Ascending aorta (tissue), 2 donors: ENCODE data around the gene CYP4F3. TPM values are rescaled to one million over a fixed set of nuclear protein-coding genes. Genes with fewer than 3 reads are reported as not detected.

Experiments
- DNase-seq, 2 donors: peaks; one replicate each; pipeline ENCODE4 v3.0.0-alpha.2; 2019; ENCODE audit warnings: low spot score in 2 of 2
- H3K27ac ChIP-seq, 2 donors: fragments of 200-600 bp; sonication (generic); one replicate each; pipeline ENCODE4 v1.5.1; 2016 to 2017; ENCODE audit warnings: mild to moderate bottlenecking in 1 of 2
- H3K27me3 ChIP-seq: fragments of 200-600 bp; sonication (generic); one replicate; pipeline ENCODE4 v1.5.1; 2017
- H3K36me3 ChIP-seq, 2 donors: fragments of 200-600 bp; sonication (generic); one replicate each; pipeline ENCODE4 v1.5.1; 2016
- H3K4me1 ChIP-seq, 2 donors: fragments of 200-600 bp; sonication (generic); one replicate each; pipeline ENCODE4 v1.5.1; 2016 to 2017; ENCODE audit warnings: mild to moderate bottlenecking in 1 of 2
- H3K4me3 ChIP-seq, 2 donors: fragments of 200-600 bp; sonication (generic); one replicate each; pipeline ENCODE4 v1.5.1; 2016 to 2017; ENCODE audit warnings: mild to moderate bottlenecking in 1 of 2
- H3K9me3 ChIP-seq, 2 donors: fragments of 200-600 bp; sonication (generic); one replicate each; pipeline ENCODE4 v1.5.1; 2016
- intact Hi-C: fragments of 100-400 bp; cut with DNase I; formaldehyde crosslinking; loops from one replicate; pipeline ENCODE4 v1.15.1; 2023
- total RNA-seq: library from RNA; depleted of rRNA; stranded (reverse); fragments of >200 nt; gene quantifications from one replicate; pipeline ENCODE4 v1.1.0, GENCODE V29; 2016
- TF ChIP-seq, protein P1 (sequence below), 3 experiments: fragments of 200-600 bp in 2 of 3; fragments of 450-650 bp in 1 of 3; sonication (generic) in 2 of 3; IDR thresholded peaks; one replicate each; pipeline ENCODE4 v1.5.1; 2016 to 2019; ENCODE audit warnings: antibody characterized with exemption in 3 of 3, mild to moderate bottlenecking in 1 of 3, moderate library complexity in 1 of 3

Gene CYP4F3
- total RNA-seq, 1 donor from 2014 or later: not detected

DNA sequence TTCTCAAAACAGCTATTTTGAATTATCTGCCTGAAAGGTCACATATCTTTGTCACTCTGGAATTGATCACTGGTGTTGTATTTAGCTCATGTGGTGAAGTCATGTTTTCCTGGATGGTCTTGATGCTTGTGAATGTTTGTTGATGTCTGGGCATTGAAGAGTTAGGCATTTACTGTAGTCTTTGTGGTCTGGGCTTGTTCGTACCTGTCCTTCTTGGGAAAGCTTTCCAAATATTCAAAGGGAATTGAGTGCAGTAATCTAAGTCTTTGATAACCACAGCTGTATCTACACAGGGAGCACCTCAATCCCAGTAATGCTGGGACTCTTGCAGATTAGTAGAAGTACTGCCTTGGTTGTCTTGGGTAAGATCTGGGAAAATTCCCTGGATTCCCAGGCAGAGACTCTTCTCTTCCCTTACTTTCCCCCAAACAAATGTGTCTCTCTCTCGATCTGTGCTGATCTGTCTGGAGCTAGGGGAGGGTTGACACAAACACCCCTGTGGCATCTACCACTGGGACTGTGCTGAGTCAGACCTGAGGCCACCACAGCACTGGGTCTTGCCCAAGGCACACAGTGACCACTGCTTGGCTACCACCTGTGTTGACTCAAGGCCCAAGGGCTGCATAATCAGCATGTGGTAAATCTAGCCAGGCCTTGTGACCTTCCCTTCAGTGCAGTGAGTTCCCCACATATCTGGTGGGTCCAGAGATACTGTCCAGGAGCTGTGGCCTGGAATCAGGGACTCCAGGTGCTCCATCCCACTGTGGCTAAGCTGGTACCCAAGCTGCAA is 5.5 kb upstream of the CYP4F3 start:
- Histone ChIP-seq H3K27me3 (no peaks in the 10 kb centered on the region), H3K9me3 (no peaks in the 10 kb centered on the region), H3K4me3 (no peak overlapping the region), H3K36me3 (no peaks in the 10 kb centered on the region), H3K27ac (no peak overlapping the region), H3K4me1 (no peaks in the 10 kb centered on the region)
- DNase-seq: no peak
- TF ChIP-seq, protein P1, sequence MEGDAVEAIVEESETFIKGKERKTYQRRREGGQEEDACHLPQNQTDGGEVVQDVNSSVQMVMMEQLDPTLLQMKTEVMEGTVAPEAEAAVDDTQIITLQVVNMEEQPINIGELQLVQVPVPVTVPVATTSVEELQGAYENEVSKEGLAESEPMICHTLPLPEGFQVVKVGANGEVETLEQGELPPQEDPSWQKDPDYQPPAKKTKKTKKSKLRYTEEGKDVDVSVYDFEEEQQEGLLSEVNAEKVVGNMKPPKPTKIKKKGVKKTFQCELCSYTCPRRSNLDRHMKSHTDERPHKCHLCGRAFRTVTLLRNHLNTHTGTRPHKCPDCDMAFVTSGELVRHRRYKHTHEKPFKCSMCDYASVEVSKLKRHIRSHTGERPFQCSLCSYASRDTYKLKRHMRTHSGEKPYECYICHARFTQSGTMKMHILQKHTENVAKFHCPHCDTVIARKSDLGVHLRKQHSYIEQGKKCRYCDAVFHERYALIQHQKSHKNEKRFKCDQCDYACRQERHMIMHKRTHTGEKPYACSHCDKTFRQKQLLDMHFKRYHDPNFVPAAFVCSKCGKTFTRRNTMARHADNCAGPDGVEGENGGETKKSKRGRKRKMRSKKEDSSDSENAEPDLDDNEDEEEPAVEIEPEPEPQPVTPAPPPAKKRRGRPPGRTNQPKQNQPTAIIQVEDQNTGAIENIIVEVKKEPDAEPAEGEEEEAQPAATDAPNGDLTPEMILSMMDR (IDR thresholded peaks at IDR 0.05): no peak
- intact Hi-C loops: no loop called here

DNA sequence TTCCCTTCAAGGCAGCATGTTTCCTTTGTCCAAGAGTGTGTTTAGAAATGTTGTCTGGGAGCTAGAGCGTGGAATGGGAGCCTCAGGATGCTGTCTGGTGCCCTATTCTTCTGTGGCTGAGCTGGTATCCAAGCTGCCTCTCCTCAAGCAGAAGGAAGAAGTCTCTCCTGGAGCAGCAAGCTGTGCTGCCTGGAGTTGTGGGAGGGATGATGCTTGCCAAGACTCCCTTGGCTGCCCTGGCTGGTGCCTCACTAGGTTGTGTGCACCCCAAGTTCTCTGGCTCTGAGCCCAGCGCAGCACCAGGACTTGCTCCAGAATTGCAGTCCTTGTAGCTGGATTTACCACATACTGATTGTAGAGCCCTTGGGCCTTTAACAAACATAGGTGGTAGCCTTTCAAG is 4.7 kb upstream of the CYP4F3 start:
- TF ChIP-seq, protein P1 (IDR thresholded peaks at IDR 0.05): no peak
- no peak for DNase-seq
- Histone ChIP-seq H3K9me3 (no peaks in the 10 kb centered on the region), H3K4me1 (no peaks in the 10 kb centered on the region), H3K36me3 (no peaks in the 10 kb centered on the region), H3K27me3 (no peaks in the 10 kb centered on the region), H3K27ac (no peak overlapping the region), H3K4me3 (no peak overlapping the region)
- intact Hi-C loops: no loop called here

DNA sequence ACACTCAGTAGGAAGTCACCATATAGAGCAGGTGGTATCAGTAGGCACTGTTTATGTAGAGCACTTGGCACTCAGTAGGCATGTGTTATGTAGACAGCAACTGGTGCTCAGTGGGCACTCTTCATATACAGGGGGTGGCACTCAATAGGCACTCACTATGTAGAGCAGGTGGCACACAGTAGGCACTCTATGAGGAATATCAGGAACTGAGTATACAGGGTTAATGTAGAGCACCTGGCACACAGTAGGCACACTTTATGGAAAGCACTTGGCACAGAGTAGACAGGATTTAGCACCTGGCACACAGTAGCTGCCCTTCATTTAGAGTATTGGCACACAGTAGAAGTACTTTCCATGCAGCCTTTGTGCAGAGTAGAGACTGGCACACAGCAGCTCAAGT is 1.1 kb upstream of the CYP4F3 start:
- Histone ChIP-seq H3K4me3 (no peak overlapping the region), H3K9me3 (no peaks in the 10 kb centered on the region), H3K4me1 (no peaks in the 10 kb centered on the region), H3K27me3 (no peaks in the 10 kb centered on the region), H3K27ac (no peak overlapping the region), H3K36me3 (no peaks in the 10 kb centered on the region)
- TF ChIP-seq, protein P1 (IDR thresholded peaks at IDR 0.05): no peak
- intact Hi-C loops: no loop called here
- DNase-seq: no peak

DNA sequence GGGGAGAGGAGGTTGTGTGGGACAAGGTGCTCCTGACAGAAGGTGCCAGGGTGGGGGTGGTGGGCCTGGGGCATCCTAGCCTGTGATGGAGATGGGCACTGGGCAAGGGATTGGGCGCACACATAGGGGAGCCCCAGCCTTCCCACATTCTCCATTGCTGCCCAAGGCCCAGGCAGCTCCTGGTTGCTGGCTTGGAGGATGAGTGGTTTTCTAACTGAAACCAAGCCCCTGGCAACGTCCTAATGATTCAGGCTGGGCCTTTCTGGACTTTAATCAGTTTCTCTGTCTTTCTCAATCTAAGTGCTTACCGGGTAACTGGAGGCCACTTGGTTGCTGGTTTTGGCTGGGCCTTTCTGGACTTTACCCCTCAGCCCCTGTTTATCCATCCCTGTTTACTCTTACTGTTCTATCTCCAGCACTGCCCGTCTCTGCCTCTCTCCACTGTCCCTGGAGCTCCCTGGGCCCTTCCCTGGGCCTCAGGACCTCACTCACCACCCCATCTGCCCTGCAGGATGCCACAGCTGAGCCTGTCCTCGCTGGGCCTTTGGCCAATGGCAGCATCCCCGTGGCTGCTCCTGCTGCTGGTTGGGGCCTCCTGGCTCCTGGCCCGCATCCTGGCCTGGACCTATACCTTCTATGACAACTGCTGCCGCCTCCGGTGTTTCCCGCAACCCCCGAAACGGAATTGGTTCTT is 354 bp downstream of the CYP4F3 start:
- TF ChIP-seq, protein P1 (IDR thresholded peaks at IDR 0.05): no peak
- Histone ChIP-seq H3K27ac (no peak overlapping the region), H3K27me3 (no peaks in the 10 kb centered on the region), H3K4me3 (no peak overlapping the region), H3K9me3 (no peaks in the 10 kb centered on the region), H3K4me1 (no peaks in the 10 kb centered on the region), H3K36me3 (no peaks in the 10 kb centered on the region)
- intact Hi-C loops: no loop called here
- DNase-seq: no peak

DNA sequence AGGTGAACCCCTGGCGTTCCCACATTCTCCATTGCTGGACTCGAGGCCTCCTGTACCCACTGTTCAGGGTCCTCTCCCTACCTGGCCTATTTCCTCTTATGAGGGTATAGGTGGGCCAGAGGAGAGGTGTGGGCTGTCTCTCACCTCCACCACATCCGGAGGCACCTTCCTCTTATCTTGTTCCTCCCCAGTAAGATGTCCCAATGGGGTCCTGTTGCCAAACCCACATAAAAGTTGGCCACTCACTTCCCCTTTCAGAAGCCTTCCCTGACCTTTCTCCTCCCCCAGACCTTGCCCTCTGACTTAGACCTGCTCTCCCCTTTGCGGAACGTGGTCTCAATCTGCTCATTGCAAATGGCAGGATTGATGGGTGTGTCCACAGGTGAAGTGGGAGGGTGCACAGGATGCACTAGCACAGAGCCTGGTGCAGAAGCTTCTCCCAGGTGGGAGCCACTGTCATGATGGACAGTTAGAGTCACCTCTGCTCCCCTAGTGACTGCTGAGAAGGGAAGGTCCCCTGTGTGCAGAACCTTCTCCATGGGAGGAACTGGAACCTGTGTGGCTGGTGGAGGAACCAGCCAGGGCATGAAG is 1.3 kb downstream of the CYP4F3 start:
- Histone ChIP-seq H3K4me3 (no peak overlapping the region), H3K27me3 (no peaks in the 10 kb centered on the region), H3K36me3 (no peaks in the 10 kb centered on the region), H3K27ac (no peak overlapping the region), H3K9me3 (no peaks in the 10 kb centered on the region), H3K4me1 (no peaks in the 10 kb centered on the region)
- DNase-seq: no peak
- intact Hi-C loops: no loop called here
- TF ChIP-seq, protein P1 (IDR thresholded peaks at IDR 0.05): no peak
